Fibroblast of pulmonary artery (primary cell): ENCODE results near the gene CSMD2.

Experiments
- DNase-seq: peaks from one replicate; pipeline ENCODE4 v3.0.0-alpha.2; 2010; ENCODE audit warnings: low read depth
- H3K4me3 ChIP-seq: replicated peaks from 2 replicates; pipeline ENCODE4 v1.5.1; 2011; ENCODE audit warnings: low read depth, mild to moderate bottlenecking, control low read depth, low read length, moderate library complexity
- CTCF ChIP-seq: IDR thresholded peaks from 2 replicates; pipeline ENCODE4 v1.5.1; 2011; ENCODE audit warnings: mild to moderate bottlenecking, control low read depth, low read length, inconsistent platforms; ENCODE audit errors: missing control alignments

CSMD2 gene

GRCh38 chr1:33742663-33743062 lies 422.4 kb downstream of the CSMD2 start:
- TF ChIP-seq CTCF: no peak
- DNase-seq: no peak
- H3K4me3 ChIP-seq: no peak overlapping the region

- DNase-seq: no peak
- H3K4me3 ChIP-seq: no peak overlapping the region
- no peak for TF ChIP-seq CTCF
Measured at GRCh38 chr1:33741749-33742148, 423.3 kb downstream of the CSMD2 start.

DNA sequence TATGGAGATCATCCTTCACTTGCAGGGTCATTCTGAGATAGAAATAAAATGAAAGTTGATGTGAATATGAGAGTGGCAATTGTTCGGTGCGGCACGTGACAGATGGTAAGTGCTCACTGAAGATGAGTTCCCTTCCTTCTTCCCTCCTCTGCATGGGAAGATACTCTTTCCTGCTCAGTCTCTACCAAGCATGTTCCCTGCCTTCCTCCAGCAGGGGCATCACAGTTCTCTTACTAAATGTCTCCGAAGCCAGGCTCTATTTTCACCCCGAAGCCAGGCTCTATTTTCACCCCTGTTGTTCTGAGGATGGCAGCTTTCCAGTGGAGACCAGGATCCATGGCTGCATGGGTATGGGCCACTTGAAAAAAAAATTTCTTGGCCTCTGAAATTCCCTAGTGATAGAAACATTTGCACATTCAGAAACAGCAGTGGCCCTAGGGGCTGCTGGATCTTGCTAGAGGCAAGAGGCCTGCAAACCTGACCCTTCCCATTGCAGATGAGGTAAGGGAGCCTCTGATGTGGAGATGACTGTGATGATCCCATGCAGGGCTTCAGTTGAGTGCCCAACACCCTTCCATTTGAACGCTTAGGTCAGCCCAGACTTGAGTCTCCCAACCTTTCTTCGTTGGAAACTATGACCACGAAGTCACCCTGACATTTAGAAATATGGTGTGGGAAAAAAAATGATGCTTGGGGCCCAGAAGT lies 424.8 kb downstream of the CSMD2 start:
- TF ChIP-seq CTCF: no peak
- no peak overlapping the region for H3K4me3 ChIP-seq
- no peak for DNase-seq

GRCh38 chr1:33738976-33739375 lies 426.1 kb downstream of the CSMD2 start:
- H3K4me3 ChIP-seq: no peak overlapping the region
- TF ChIP-seq CTCF: no peak
- DNase-seq: no peak

- no peak for DNase-seq
- TF ChIP-seq CTCF: no peak
- no peak overlapping the region for H3K4me3 ChIP-seq
Measured at GRCh38 chr1:33738536-33738935, 426.5 kb downstream of the CSMD2 start.

GRCh38 chr1:33736496-33736895 lies 428.5 kb downstream of the CSMD2 start:
- DNase-seq: no peak
- TF ChIP-seq CTCF: no peak
- no peak overlapping the region for H3K4me3 ChIP-seq

DNA sequence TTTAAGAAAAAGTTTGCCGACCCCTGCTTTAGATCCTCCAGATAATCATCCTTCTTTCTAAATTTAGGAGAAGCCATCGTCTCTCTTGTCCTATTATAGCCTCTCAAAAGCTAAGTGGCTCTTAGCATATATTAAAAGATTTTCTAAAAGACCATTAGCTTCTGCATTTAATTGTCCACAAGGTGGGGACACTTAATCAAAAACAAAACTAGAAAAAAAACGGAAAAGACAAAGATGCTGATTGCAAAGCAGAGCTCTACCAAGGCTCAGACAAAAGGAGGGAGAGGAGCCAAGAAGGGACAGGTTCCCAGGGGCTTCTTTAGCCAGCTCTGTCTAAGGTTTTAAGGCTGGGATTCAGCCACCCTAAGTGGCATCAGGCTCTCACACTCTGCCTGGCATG lies 429.4 kb downstream of the CSMD2 start:
- no peak overlapping the region for H3K4me3 ChIP-seq
- no peak for TF ChIP-seq CTCF
- DNase-seq: no peak
